ENCODE measurements around the gene SLC25A42.

Gene SLC25A42

DNA sequence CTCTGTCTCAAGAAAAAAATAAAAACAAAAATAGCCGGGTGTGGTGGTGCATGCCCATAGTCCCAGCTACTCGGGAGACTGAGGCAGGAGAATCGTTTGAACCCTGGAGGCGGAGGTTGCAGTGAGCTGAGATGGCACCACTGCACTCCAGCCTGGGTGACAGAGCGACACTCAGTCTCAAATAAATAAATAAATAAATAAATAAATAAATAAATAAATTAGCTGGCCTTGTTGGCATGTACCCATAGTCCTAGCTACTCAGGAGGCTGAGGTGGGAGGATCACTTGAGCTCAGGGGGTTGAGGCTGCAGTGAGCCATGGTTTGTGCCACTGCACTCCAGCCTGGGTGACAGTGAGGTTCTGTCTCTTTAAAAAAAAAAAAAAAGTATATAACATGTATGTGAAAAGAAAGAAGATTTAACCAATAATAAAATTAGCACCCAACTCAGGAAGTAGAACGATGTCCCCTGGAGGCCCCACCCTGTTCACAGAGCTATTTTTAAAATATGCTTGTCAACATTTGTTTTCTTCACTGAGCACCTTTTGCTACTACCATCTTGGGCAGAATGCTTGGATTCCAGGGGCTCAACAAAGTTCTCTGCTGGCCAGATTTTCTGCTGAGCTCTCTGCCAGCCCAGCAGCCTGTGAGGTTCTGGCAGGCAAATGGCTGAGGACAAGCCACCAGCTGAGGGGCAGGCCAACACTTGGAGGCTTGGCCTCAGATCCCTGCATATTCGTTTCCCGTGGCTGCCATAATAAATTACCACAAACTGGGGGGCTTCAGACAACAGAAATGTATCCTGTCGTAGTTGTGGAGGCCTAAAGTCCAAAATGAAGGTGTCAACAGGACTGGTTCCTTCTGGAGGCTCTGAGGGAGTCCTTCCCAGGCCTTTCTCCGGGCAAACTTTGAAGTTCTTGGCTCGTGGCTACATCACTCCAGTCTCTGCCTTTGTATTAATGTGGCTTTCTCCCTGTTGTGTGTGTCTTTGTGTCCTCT is 5.2 kb downstream of the SLC25A42 start:
- TF ChIP-seq MYC (IDR thresholded peaks at IDR 0.05; ENCODE audit: low read depth, low read length) = no peak
- TF ChIP-seq, protein P1, sequence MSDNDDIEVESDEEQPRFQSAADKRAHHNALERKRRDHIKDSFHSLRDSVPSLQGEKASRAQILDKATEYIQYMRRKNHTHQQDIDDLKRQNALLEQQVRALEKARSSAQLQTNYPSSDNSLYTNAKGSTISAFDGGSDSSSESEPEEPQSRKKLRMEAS (IDR thresholded peaks at IDR 0.05; ENCODE audit: low read depth, low read length) = no peak
- TF ChIP-seq, protein P2, sequence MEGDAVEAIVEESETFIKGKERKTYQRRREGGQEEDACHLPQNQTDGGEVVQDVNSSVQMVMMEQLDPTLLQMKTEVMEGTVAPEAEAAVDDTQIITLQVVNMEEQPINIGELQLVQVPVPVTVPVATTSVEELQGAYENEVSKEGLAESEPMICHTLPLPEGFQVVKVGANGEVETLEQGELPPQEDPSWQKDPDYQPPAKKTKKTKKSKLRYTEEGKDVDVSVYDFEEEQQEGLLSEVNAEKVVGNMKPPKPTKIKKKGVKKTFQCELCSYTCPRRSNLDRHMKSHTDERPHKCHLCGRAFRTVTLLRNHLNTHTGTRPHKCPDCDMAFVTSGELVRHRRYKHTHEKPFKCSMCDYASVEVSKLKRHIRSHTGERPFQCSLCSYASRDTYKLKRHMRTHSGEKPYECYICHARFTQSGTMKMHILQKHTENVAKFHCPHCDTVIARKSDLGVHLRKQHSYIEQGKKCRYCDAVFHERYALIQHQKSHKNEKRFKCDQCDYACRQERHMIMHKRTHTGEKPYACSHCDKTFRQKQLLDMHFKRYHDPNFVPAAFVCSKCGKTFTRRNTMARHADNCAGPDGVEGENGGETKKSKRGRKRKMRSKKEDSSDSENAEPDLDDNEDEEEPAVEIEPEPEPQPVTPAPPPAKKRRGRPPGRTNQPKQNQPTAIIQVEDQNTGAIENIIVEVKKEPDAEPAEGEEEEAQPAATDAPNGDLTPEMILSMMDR (IDR thresholded peaks at IDR 0.05; ENCODE audit: low read depth, low read length) = no peak
- TF ChIP-seq POLR2A (IDR thresholded peaks at IDR 0.05; ENCODE audit: extremely low read depth, insufficient read length) = no peak
- no peak for DNase-seq (ENCODE audit: low read depth)
- H3K4me3 ChIP-seq (ENCODE audit: low read depth, low read length) = no peak overlapping the region

DNA sequence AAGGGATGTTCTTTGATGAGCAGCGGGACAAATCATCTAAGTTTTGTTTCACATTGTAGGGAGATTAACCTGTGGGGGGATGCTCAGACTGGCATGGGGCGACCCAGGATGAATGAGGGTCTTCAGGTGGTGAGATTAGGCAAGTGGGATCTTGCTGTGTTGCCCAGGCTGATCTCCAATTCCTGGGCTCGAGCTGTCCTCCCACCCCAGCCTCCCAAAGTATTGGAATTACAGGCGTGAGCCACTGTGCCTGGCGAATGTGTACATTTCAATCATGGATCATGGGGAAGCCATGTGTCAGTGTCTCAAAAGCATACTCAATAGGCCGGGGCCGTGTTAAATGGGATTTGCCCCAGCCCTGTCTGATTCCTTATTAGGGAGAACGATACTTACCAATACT is 8.1 kb downstream of the SLC25A42 start:
- no peak overlapping the region for H3K4me3 ChIP-seq (ENCODE audit: low read depth, low read length)
- DNase-seq (ENCODE audit: low read depth) = no peak
- TF ChIP-seq, protein P1 (IDR thresholded peaks at IDR 0.05; ENCODE audit: low read depth, low read length) = no peak
- no peak for TF ChIP-seq MYC (IDR thresholded peaks at IDR 0.05; ENCODE audit: low read depth, low read length)

- H3K4me3 ChIP-seq (ENCODE audit: low read depth, low read length) = no peak overlapping the region
- peak; percentile 79 for DNase-seq (ENCODE audit: low read depth)
- TF ChIP-seq POLR2A (IDR thresholded peaks at IDR 0.05; ENCODE audit: extremely low read depth, insufficient read length) = no peak
- TF ChIP-seq, protein P2 (IDR thresholded peaks at IDR 0.05; ENCODE audit: low read depth, low read length) = no peak
- TF ChIP-seq MYC (IDR thresholded peaks at IDR 0.05; ENCODE audit: low read depth, low read length) = no peak
- TF ChIP-seq, protein P1 (IDR thresholded peaks at IDR 0.05; ENCODE audit: low read depth, low read length) = no peak
Observed at GRCh38 chr19:19074196-19074882, 10.5 kb downstream of the SLC25A42 start.

DNA sequence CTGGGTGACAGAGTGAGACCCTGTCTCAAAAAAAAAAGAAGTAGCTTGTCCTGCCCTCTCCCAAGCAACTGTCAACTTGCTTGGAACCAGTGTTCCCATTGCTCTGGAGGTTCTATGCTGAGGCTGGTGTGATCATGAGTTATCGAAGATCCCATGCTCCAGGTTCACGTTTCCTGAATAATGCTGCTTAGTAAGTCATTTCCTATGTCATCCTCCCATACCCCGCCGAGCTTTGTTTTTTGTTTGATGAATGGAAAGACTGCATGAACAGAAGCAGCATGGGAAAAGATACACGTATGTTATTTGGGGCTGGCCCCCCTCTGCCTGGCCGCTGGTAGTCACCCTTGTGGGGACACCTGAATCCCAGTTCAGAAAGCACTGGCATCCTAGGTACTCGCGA is 11.3 kb downstream of the SLC25A42 start:
- no peak for DNase-seq (ENCODE audit: low read depth)
- TF ChIP-seq, protein P1 (IDR thresholded peaks at IDR 0.05; ENCODE audit: low read depth, low read length) = no peak
- TF ChIP-seq, protein P2 (IDR thresholded peaks at IDR 0.05; ENCODE audit: low read depth, low read length) = no peak
- no peak for TF ChIP-seq MYC (IDR thresholded peaks at IDR 0.05; ENCODE audit: low read depth, low read length)
- no peak overlapping the region for H3K4me3 ChIP-seq (ENCODE audit: low read depth, low read length)

DNA sequence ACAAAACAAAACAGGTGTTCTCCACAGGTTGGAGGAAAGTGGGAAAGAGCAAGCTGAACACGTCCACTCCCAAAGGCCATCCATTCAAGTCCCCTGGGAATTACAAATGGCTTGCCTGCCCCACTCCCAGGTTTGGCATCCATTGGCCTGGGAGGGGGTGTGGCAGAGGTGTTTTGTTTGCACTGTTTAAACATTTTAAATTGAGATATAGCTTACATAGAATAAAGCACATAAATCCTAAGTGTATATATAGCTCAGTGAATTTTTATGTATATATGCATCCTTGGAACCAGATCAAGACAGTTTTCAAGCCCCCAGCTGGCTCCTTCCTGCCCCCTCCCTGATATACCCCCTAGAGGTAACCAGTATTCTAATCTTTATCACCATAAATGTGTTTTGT is 12.7 kb downstream of the SLC25A42 start:
- no peak overlapping the region for H3K4me3 ChIP-seq (ENCODE audit: low read depth, low read length)
- TF ChIP-seq POLR2A (IDR thresholded peaks at IDR 0.05; ENCODE audit: extremely low read depth, insufficient read length) = no peak
- no peak for TF ChIP-seq MYC (IDR thresholded peaks at IDR 0.05; ENCODE audit: low read depth, low read length)
- TF ChIP-seq, protein P1 (IDR thresholded peaks at IDR 0.05; ENCODE audit: low read depth, low read length) = no peak
- TF ChIP-seq, protein P2 (IDR thresholded peaks at IDR 0.05; ENCODE audit: low read depth, low read length) = no peak
- no peak for DNase-seq (ENCODE audit: low read depth)

- no peak overlapping the region for H3K4me3 ChIP-seq (ENCODE audit: low read depth, low read length)
- peak; percentile 75 for DNase-seq (ENCODE audit: low read depth)
- TF ChIP-seq, protein P2 (IDR thresholded peaks at IDR 0.05; ENCODE audit: low read depth, low read length) = no peak
- TF ChIP-seq, protein P1 (IDR thresholded peaks at IDR 0.05; ENCODE audit: low read depth, low read length) = no peak
- TF ChIP-seq POLR2A (IDR thresholded peaks at IDR 0.05; ENCODE audit: extremely low read depth, insufficient read length) (no peak), MYC (IDR thresholded peaks at IDR 0.05; ENCODE audit: low read depth, low read length) (no peak)
Observed at GRCh38 chr19:19077103-19077502, 13.3 kb downstream of the SLC25A42 start.

Measured in NB4 (cell line).